OCI-LY1 (cell line): ENCODE data around the gene EDC4.

Experiments used
- H2AFZ ChIP-seq: fragments of 200-600 bp; sonication (generic), shearing (Covaris generic); 2 replicates; pipeline ENCODE4 v1.6.0; 2014; ENCODE audit warnings: antibody characterized with exemption, mild to moderate bottlenecking, low read length
- H3F3A ChIP-seq: fragments of 200-600 bp; sonication (generic), shearing (Covaris generic); 2 replicates; pipeline ENCODE4 v1.6.0; 2014; ENCODE audit warnings: mild to moderate bottlenecking, antibody characterized with exemption, low read length, moderate library complexity; ENCODE audit not compliant: insufficient read depth
- H3K27ac ChIP-seq: fragments of 200-600 bp; sonication (generic); 2 replicates; pipeline ENCODE4 v1.5.1; 2014; ENCODE audit warnings: low read length, mixed run types, mild to moderate bottlenecking, low read depth; ENCODE audit not compliant: poor library complexity, severe bottlenecking
- H3K27me3 ChIP-seq: fragments of 200-600 bp; sonication (generic); 2 replicates; pipeline ENCODE4 v1.6.0; 2014; ENCODE audit warnings: antibody characterized with exemption, mild to moderate bottlenecking, low read length, moderate library complexity; ENCODE audit not compliant: insufficient read depth
- H3K36me3 ChIP-seq: fragments of 200-600 bp; sonication (generic); 2 replicates; pipeline ENCODE4 v1.6.1; 2014; ENCODE audit warnings: mild to moderate bottlenecking, antibody characterized with exemption, low read length, moderate library complexity, mixed read lengths; ENCODE audit not compliant: insufficient read depth
- H3K4me1 ChIP-seq: fragments of 200-600 bp; sonication (generic); 2 replicates; pipeline ENCODE4 v1.5.1; 2014; ENCODE audit warnings: mild to moderate bottlenecking, low read length, moderate library complexity; ENCODE audit not compliant: insufficient read depth, severe bottlenecking
- H3K4me2 ChIP-seq: fragments of 200-600 bp; sonication (generic), shearing (Covaris generic); 2 replicates; pipeline ENCODE4 v1.6.1; 2014; ENCODE audit warnings: low read length
- H3K4me3 ChIP-seq: fragments of 200-600 bp; sonication (generic); 2 replicates; pipeline ENCODE4 v1.5.1; 2014; ENCODE audit warnings: low read length, low read depth, mild to moderate bottlenecking, mixed read lengths; ENCODE audit not compliant: poor library complexity, severe bottlenecking
- H3K79me2 ChIP-seq: fragments of 200-600 bp; shearing (Covaris generic); 2 replicates; pipeline ENCODE4 v1.6.1; 2016; ENCODE audit warnings: mixed run types, low read length, mixed read lengths; ENCODE audit not compliant: insufficient read depth
- H3K9ac ChIP-seq: fragments of 200-600 bp; sonication (generic), shearing (Covaris generic); 2 replicates; pipeline ENCODE4 v1.6.1; 2014; ENCODE audit warnings: mild to moderate bottlenecking, low read length, mixed read lengths
- H3K9me2 ChIP-seq: fragments of 200-600 bp; sonication (generic), shearing (Covaris generic); 2 replicates; pipeline ENCODE4 v1.6.1; 2014; ENCODE audit warnings: low read depth, mild to moderate bottlenecking, low read length, mixed read lengths
- H3K9me3 ChIP-seq: fragments of 200-600 bp; shearing (Covaris generic); 2 replicates; pipeline ENCODE4 v1.6.1; 2014; ENCODE audit warnings: low read length, mixed read lengths
- H4K20me1 ChIP-seq: fragments of 200-600 bp; sonication (generic), shearing (Covaris generic); 2 replicates; pipeline ENCODE4 v1.6.0; 2016; ENCODE audit warnings: mild to moderate bottlenecking, low read length; ENCODE audit not compliant: insufficient read depth
- CTCF ChIP-seq: fragments of 200-600 bp; sonication (generic), shearing (Covaris generic); IDR thresholded peaks from 2 replicates; pipeline ENCODE4 v1.5.1; 2017; ENCODE audit warnings: mild to moderate bottlenecking, antibody characterized with exemption, low read length, moderate library complexity, mixed read lengths
- EZH2 ChIP-seq: fragments of 200-600 bp; sonication (generic), shearing (Covaris generic); IDR thresholded peaks from 2 replicates; pipeline ENCODE4 v1.8.0; 2017; ENCODE audit warnings: borderline replicate concordance, mixed run types, mild to moderate bottlenecking, antibody characterized with exemption, low read length, moderate library complexity, mixed read lengths

Gene EDC4

GRCh38 chr16:67879936-67880335, 7.1 kb downstream of the EDC4 start:
- no peaks in the 10 kb centered on the region for H3K9me2 ChIP-seq
- H3K27ac ChIP-seq = no peak overlapping the region
- no peak overlapping the region for H3K9ac ChIP-seq
- peaks cover 8% of the 10 kb centered on the region; the same call in 1 of the 2 replicates for H3K79me2 ChIP-seq
- H3K9me3 ChIP-seq = no peaks in the 10 kb centered on the region
- no peak overlapping the region for H3K4me3 ChIP-seq
- H3F3A ChIP-seq = no peaks in the 10 kb centered on the region
- no peaks in the 10 kb centered on the region for H4K20me1 ChIP-seq
- no peak overlapping the region for H3K4me2 ChIP-seq
- H3K36me3 ChIP-seq = peaks cover 92% of the 10 kb centered on the region
- no peak overlapping the region for H2AFZ ChIP-seq
- peaks cover 2% of the 10 kb centered on the region for H3K4me1 ChIP-seq
- TF ChIP-seq CTCF = no peak
- no peaks in the 10 kb centered on the region for H3K27me3 ChIP-seq

- Histone ChIP-seq H3K79me2 (0 out of 2 replicates have a peak, but pooled peaks cover 2% of the 10 kb centered on the region), H3K4me2 (no peak overlapping the region), H3K9ac (no peak overlapping the region), H3K9me3 (no peaks in the 10 kb centered on the region), H3K4me3 (no peak overlapping the region), H3K27ac (no peak overlapping the region), H2AFZ (no peak overlapping the region), H3K27me3 (no peaks in the 10 kb centered on the region), H3F3A (no peaks in the 10 kb centered on the region), H3K9me2 (no peaks in the 10 kb centered on the region), H3K36me3 (peaks cover 97% of the 10 kb centered on the region), H4K20me1 (no peaks in the 10 kb centered on the region), H3K4me1 (no peaks in the 10 kb centered on the region)
- TF ChIP-seq EZH2 (no peak), CTCF (no peak)
These were observed 7.7 kb downstream of the EDC4 start for GRCh38 chr16:67880584-67880983.

DNA sequence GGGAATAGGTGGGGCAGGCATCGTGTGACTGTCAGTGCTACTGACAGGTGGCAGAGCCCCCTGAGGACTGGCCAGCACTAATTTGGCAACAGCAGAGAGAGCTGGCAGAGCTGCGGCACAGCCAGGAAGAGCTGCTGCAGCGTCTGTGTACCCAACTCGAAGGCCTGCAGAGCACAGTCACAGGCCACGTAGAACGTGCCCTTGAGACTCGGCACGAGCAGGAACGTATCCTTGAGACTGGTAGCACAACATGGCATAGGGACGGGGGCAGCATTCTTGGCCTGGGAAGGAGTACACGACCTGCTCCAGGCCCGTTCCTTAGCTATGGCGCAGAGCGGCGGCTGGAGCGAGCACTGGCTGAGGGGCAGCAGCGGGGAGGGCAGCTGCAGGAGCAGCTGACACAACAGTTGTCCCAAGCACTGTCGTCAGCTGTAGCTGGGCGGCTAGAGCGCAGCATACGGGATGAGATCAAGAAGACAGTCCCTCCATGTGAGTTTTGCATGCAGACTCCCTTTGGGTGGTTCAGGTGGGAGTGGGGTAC, 8.8 kb downstream of the EDC4 start:
- Histone ChIP-seq H3K4me2 (no peak overlapping the region), H3K4me3 (no peak overlapping the region), H3K9ac (no peak overlapping the region), H3K9me2 (no peaks in the 10 kb centered on the region), H2AFZ (no peak overlapping the region), H3K9me3 (no peaks in the 10 kb centered on the region), H3K27ac (no peak overlapping the region), H3K36me3 (peaks cover 96% of the 10 kb centered on the region), H3F3A (no peaks in the 10 kb centered on the region), H3K79me2 (no peaks in the 10 kb centered on the region), H4K20me1 (no peaks in the 10 kb centered on the region), H3K27me3 (no peaks in the 10 kb centered on the region), H3K4me1 (no peaks in the 10 kb centered on the region)
- no peak for TF ChIP-seq CTCF
- no peak for TF ChIP-seq EZH2
